Smooth muscle cell (in vitro differentiated cells): ENCODE data around the gene HACE1. TPM values are rescaled to one million over a fixed set of nuclear protein-coding genes. Genes with fewer than 3 reads are reported as not detected.
"Not testable (repeated sequence)": the region's sequence is repeated elsewhere in the genome, so short reads cannot be mapped to it uniquely, and the experiment has no call there.

Experiments
- DNase-seq: peaks from one replicate; lab custom pipeline; 2025; ENCODE audit not compliant: unreplicated experiment; lab: John Stamatoyannopoulos, UW
- H2AFZ ChIP-seq: fragments of 200-600 bp; sonication (generic); 2 replicates; pipeline ENCODE4 v1.6.0; 2016; ENCODE audit warnings: antibody characterized with exemption, low read depth, mild to moderate bottlenecking
- H3F3A ChIP-seq: fragments of 200-600 bp; sonication (generic); 2 replicates; pipeline ENCODE4 v1.6.0; 2017; ENCODE audit warnings: antibody characterized with exemption, low read depth
- H3K27ac ChIP-seq: fragments of 200-600 bp; sonication (generic); 2 replicates; pipeline ENCODE4 v1.5.1; 2016; ENCODE audit warnings: low read depth, mild to moderate bottlenecking
- H3K27me3 ChIP-seq: fragments of 200-600 bp; sonication (generic); 2 replicates; pipeline ENCODE4 v1.6.1; 2016; ENCODE audit warnings: low read depth, mild to moderate bottlenecking
- H3K36me3 ChIP-seq: fragments of 200-600 bp; sonication (generic); 2 replicates; pipeline ENCODE4 v1.5.1; 2016; ENCODE audit warnings: low read depth
- H3K4me1 ChIP-seq: fragments of 200-600 bp; sonication (generic); 2 replicates; pipeline ENCODE4 v1.5.1; 2016; ENCODE audit warnings: low read depth
- H3K4me2 ChIP-seq: fragments of 200-600 bp; sonication (generic); 2 replicates; pipeline ENCODE4 v1.6.0; 2016; ENCODE audit warnings: mild to moderate bottlenecking
- H3K4me3 ChIP-seq: fragments of 200-600 bp; sonication (generic); 2 replicates; pipeline ENCODE4 v1.5.1; 2016; ENCODE audit warnings: mild to moderate bottlenecking
- H3K79me2 ChIP-seq: fragments of 200-600 bp; sonication (generic); 2 replicates; pipeline ENCODE4 v1.6.0; 2016; ENCODE audit warnings: low read depth, mild to moderate bottlenecking
- H3K9ac ChIP-seq: fragments of 200-600 bp; sonication (generic); 2 replicates; pipeline ENCODE4 v1.6.0; 2016; ENCODE audit warnings: low read depth
- H3K9me3 ChIP-seq: fragments of 200-600 bp; sonication (generic); replicated peaks from 2 replicates; pipeline ENCODE4 v1.5.1; 2016; ENCODE audit warnings: low read depth
- H4K20me1 ChIP-seq: fragments of 200-600 bp; sonication (generic); 2 replicates; pipeline ENCODE4 v1.6.0; 2016; ENCODE audit warnings: low read depth
- CTCF ChIP-seq: fragments of 200-600 bp; sonication (generic); IDR thresholded peaks from 2 replicates; pipeline ENCODE4 v1.5.1; 2017; ENCODE audit warnings: borderline replicate concordance, mild to moderate bottlenecking, antibody characterized with exemption; ENCODE audit not compliant: insufficient read depth, poor library complexity, severe bottlenecking
- WGBS: methylation state at CpG from one replicate; pipeline ENCODE4 v1.1.7; 2016; ENCODE audit warnings: low lambda C conversion rate; 5-methylcytosine and 5-hydroxymethylcytosine counted together
- polyA plus RNA-seq: library from polyadenylated mRNA; unstranded; fragments of >200 nt; fragmentation: Nextera tagmentation; extraction: Ambion mirVana; gene quantifications from 2 replicates; pipeline ENCODE4 v1.2.1, GENCODE V29; 2016
- total RNA-seq: library from RNA; depleted of rRNA; stranded (reverse); fragments of >200 nt; gene quantifications from 2 replicates; pipeline ENCODE4 v1.2.3, GENCODE V29; 2014

Gene HACE1
- total and polyA plus RNA-seq, 2 experiments from 2014 or later, result 7.1 to 21.7 TPM

GRCh38 chr6:104829183-104829958 lies 30.3 kb downstream of the HACE1 start:
- H3K4me2 ChIP-seq, result no peak overlapping the region
- no peak overlapping the region for H3K9ac ChIP-seq
- 91% methylated on average over 1 of the region's 1 CpG for WGBS
- no peaks in the 10 kb centered on the region for H4K20me1 ChIP-seq
- H3K79me2 ChIP-seq, result no peaks in the 10 kb centered on the region
- no peak overlapping the region for H3K4me3 ChIP-seq
- no peaks in the 10 kb centered on the region for H3K27me3 ChIP-seq
- no peak for TF ChIP-seq CTCF
- H3K36me3 ChIP-seq, result no peaks in the 10 kb centered on the region
- no peak overlapping the region for H3K27ac ChIP-seq
- DNase-seq, result no peak
- no peaks in the 10 kb centered on the region for H3K9me3 ChIP-seq
- no peaks in the 10 kb centered on the region for H3K4me1 ChIP-seq
- H3F3A ChIP-seq, result no peaks in the 10 kb centered on the region
- no peak overlapping the region for H2AFZ ChIP-seq

- no peaks in the 10 kb centered on the region for H3K9me3 ChIP-seq
- H3K27me3 ChIP-seq, result no peaks in the 10 kb centered on the region
- WGBS, result 96% methylated on average over 1 of the region's 1 CpG
- no peak overlapping the region for H3K4me3 ChIP-seq
- H3K79me2 ChIP-seq, result no peaks in the 10 kb centered on the region
- no peak for DNase-seq
- H3K4me1 ChIP-seq, result no peaks in the 10 kb centered on the region
- H2AFZ ChIP-seq, result no peak overlapping the region
- H3K9ac ChIP-seq, result no peak overlapping the region
- no peaks in the 10 kb centered on the region for H3K36me3 ChIP-seq
- H3K27ac ChIP-seq, result no peak overlapping the region
- no peak for TF ChIP-seq CTCF
- no peaks in the 10 kb centered on the region for H4K20me1 ChIP-seq
- H3K4me2 ChIP-seq, result no peak overlapping the region
- H3F3A ChIP-seq, result no peaks in the 10 kb centered on the region
Measured at GRCh38 chr6:104828478-104828877, 31.2 kb downstream of the HACE1 start.

- H3K4me3 ChIP-seq, H3K27ac ChIP-seq, H3K4me1 ChIP-seq, H3K4me2 ChIP-seq, H4K20me1 ChIP-seq, H3K9ac ChIP-seq, DNase-seq, H3K9me3 ChIP-seq, H3K36me3 ChIP-seq, H3F3A ChIP-seq, H3K79me2 ChIP-seq, H2AFZ ChIP-seq, H3K27me3 ChIP-seq: not testable (repeated sequence)
- WGBS, result 99% methylated on average over 4 of the region's 4 CpGs
Measured at GRCh38 chr6:104820820-104821219, 38.9 kb downstream of the HACE1 start.

GRCh38 chr6:104816125-104816524 lies 43.6 kb downstream of the HACE1 start:
- WGBS, result 93% methylated on average over 3 of the region's 3 CpGs
- no peak for TF ChIP-seq CTCF
- H2AFZ ChIP-seq, result no peak overlapping the region
- H4K20me1 ChIP-seq, result no peaks in the 10 kb centered on the region
- no peak overlapping the region for H3K9ac ChIP-seq
- no peak for DNase-seq
- H3K27me3 ChIP-seq, result no peaks in the 10 kb centered on the region
- no peaks in the 10 kb centered on the region for H3F3A ChIP-seq
- H3K9me3 ChIP-seq, result peaks cover 4% of the 10 kb centered on the region
- H3K27ac ChIP-seq, result no peak overlapping the region
- no peaks in the 10 kb centered on the region for H3K36me3 ChIP-seq
- H3K4me1 ChIP-seq, result no peaks in the 10 kb centered on the region
- H3K4me3 ChIP-seq, result no peak overlapping the region
- no peak overlapping the region for H3K4me2 ChIP-seq
- peaks cover 7% of the 10 kb centered on the region for H3K79me2 ChIP-seq
